ENCODE results near the gene CX3CL1. TPM values are rescaled to one million over a fixed set of nuclear protein-coding genes. Genes with fewer than 3 reads are reported as not detected.

Gene CX3CL1
- total and polyA plus RNA-seq, 2 of the 13 experiments (the other 11 are each of a cell fraction or from before 2014, with no cell fraction given) = 57.3 to 60.8 TPM

- TF ChIP-seq FOXP1 (IDR thresholded peaks at IDR 0.05) = peak; percentile 37; the same call in 1 of the 2 replicates
- TF ChIP-seq FOXP1 (CRISPR knock-in tag; IDR thresholded peaks at IDR 0.05) = no peak
- TF ChIP-seq ZXDC (CRISPR knock-in tag; IDR thresholded peaks at IDR 0.05) = no peak
- no peak for TF ChIP-seq NFE2L2 (IDR thresholded peaks at IDR 0.05; ENCODE audit: low read length)
- no peak for TF ChIP-seq ZBTB44 (CRISPR knock-in tag; IDR thresholded peaks at IDR 0.05)
- 0 out of 2 replicates have a peak, but pooled peaks have one; percentile 31 for TF ChIP-seq RAD51 (IDR thresholded peaks at IDR 0.05; ENCODE audit: borderline replicate concordance)
- no peak for TF ChIP-seq MED1 (CRISPR knock-in tag; IDR thresholded peaks at IDR 0.05)
- TF ChIP-seq ZNF207 (IDR thresholded peaks at IDR 0.05; ENCODE audit: borderline replicate concordance) = peak; percentile 65
Observed at GRCh38 chr16:57388359-57389086, 16.2 kb downstream of the CX3CL1 start (continued).

GRCh38 chr16:57389087-57389468 is 16.8 kb downstream of the CX3CL1 start:
- Histone ChIP-seq H3K9ac (ENCODE audit: insufficient read depth, low read depth, low read length) (no peak overlapping the region), H4K20me1 (ENCODE audit: insufficient read depth, low read length) (no peaks in the 10 kb centered on the region)
- in situ Hi-C loops (cut with HindIII; ENCODE audit: extremely low pct_ligation_motif_present, low pct_unique_long_range_greater_than_20kb) = no loop called here
- TF ChIP-seq SMARCC2 (IDR thresholded peaks at IDR 0.05) (no peak), MNT (IDR thresholded peaks at IDR 0.05) (peak; percentile 78), E2F2 (CRISPR knock-in tag; IDR thresholded peaks at IDR 0.05; ENCODE audit: borderline replicate concordance) (no peak), TCF7 (IDR thresholded peaks at IDR 0.05; ENCODE audit: low read depth) (no peak), ZNF460 (CRISPR knock-in tag; IDR thresholded peaks at IDR 0.05; ENCODE audit: borderline replicate concordance) (no peak), ZNF282 (IDR thresholded peaks at IDR 0.05; ENCODE audit: partially characterized antibody) (peak; percentile 3), KLF12 (CRISPR knock-in tag; IDR thresholded peaks at IDR 0.05; ENCODE audit: borderline replicate concordance) (no peak)

More at GRCh38 chr16:57389087-57389468, 16.8 kb downstream of the CX3CL1 start:
- no TSS peak for BruUV-seq (replicated peaks)
- Histone ChIP-seq H3K27ac (ENCODE audit: extremely low read length, insufficient read depth, low read length) (no peak overlapping the region), H3K27me3 (ENCODE audit: control insufficient read depth in 1 of 2, insufficient read depth in 2 of 2, low read length in 2 of 2) (peaks cover 4 to 12% of the 10 kb centered on the region in 2 experiments; a peak in 4 of 5 replicates), H3K4me3 (replicated peaks in 1 of 3; ENCODE audit: insufficient read depth in 1 of 3, low read depth in 2 of 3, low read length in 3 of 3) (no peak overlapping the region), H3K79me2 (ENCODE audit: insufficient read depth, low read length) (no peaks in the 10 kb centered on the region), H3K9me3 (ENCODE audit: low read length) (no peaks in the 10 kb centered on the region), H2AFZ (ENCODE audit: low read length) (no peak overlapping the region), H3K4me1 (ENCODE audit: insufficient read depth, low read length) (peaks cover 42% of the 10 kb centered on the region), H3K36me3 (replicated peaks in 1 of 2; ENCODE audit: control insufficient read depth in 1 of 2, insufficient read depth in 2 of 2, low read length in 2 of 2) (no peaks in the 10 kb centered on the region), H3K4me2 (ENCODE audit: low read depth, low read length) (no peak overlapping the region)
- intact Hi-C loops (cut with micrococcal nuclease; ENCODE audit: unreplicated experiment) = no loop called here
- ATAC-seq (no peak), FAIRE-seq (peak; percentile 56), DNase-seq (ENCODE audit: low spot score) (no peak)
- ChIA-PET CTCF (ENCODE audit: low intra/inter-chr PET ratio, low total read pairs) (no interaction called here), POLR2A (no interaction called here)
- WGBS (ENCODE audit: low lambda C conversion rate) = 45% methylated on average over 3 of the region's 3 CpGs

Measured in HepG2 (cell line).